Hematopoietic multipotent progenitor cell treated with erythropoietin and hydrocortisone succinate and interleukin-3 and kit ligand, for 8 days (in vitro differentiated cells): ENCODE measurements around the gene XYLT1.

ENCODE experiments used
- DNase-seq: peaks from one replicate; pipeline ENCODE4 v3.0.0-alpha.2; 2015

XYLT1 gene

GRCh38 chr16:17166095-17166494 lies 304.7 kb downstream of the XYLT1 start:
- DNase-seq: no peak

DNA sequence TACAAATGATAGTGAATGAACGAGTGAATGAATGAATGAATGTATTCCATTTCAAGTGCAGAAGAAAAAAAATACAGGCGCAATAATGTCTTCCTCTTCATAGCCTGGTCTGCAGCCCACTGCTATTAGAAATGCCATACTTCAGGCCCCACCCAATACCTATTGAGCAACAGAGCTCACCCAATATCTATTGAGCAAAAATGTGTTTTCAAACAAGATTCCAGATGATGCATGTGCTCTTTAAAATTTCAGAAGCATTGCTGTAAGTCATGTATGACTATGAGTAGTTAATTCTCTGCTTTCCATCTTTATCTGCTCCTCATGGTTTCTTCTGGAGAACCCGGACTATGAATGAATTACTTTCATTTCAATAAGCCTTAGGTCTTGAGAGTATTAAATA lies 308.2 kb downstream of the XYLT1 start:
- no peak for DNase-seq

- no peak for DNase-seq
Observed at GRCh38 chr16:17160920-17161431, 309.8 kb downstream of the XYLT1 start.

DNA sequence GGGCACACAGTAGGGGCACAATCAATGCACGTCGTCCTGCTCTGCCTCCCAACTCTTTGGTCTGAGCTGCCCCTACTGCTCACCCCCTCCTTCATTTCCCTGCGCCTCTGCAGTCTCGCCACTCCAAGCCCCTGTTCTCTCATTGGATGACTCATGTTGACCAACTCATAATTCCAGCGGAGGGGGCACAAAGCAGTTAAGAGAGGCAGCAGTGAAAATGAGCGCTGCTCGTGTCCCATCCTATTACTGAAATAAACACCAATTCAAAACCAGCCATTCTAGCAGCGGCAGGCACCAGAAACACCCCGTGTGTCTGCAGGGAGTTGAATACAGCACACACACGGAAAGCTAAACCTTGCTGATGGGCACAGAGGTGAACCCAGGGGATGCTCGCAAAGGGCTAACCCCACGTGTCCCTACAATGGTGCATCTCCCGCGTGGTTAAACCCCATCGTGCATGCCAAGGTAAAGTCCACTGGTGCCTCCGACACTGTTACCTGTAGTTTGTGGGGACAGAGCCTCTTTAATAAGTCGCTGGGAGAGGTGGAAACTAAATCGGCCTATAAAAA lies 310.4 kb downstream of the XYLT1 start:
- DNase-seq: no peak

DNA sequence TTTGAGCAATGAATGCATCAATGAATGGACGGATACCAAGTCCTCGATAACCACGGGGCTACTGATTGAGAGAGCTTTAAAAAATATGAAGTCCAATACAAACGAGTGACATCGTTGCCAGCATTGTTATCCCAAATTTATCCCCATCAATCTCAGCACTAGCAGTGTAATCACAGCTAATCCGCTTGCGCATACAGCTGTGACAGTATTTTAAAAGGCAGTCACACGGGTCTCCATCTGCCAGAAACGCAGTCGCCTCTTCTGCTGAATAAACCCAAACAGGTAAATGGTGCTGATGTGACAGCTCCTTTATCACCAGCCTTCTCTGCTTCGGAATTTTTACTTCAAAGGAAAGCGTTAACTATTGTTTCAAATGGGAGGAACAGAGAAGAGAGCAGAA lies 311.1 kb downstream of the XYLT1 start:
- DNase-seq: no peak

GRCh38 chr16:17155936-17156335 lies 314.8 kb downstream of the XYLT1 start:
- DNase-seq: no peak

DNA sequence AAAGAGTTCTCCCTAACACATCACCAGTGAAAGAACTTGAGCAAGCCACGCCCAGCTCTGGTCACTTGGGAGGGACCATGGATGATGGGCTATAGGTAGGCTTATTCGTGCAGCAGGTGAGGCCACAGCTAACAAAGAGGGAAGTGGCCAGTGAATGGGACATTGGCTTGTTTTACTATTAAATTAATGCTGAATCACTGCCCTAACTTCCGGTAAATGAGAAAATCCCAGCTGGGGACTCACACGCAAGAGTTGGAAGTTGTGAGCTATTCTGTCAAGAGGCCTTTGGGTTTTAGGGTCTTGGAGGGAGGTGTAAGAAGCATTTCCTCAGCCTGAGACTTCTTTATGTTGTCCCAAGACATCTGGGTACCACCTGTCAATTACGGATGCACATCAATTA lies 315.3 kb downstream of the XYLT1 start:
- DNase-seq: no peak

- DNase-seq: no peak
Observed at GRCh38 chr16:17154981-17155380, 315.8 kb downstream of the XYLT1 start.

DNA sequence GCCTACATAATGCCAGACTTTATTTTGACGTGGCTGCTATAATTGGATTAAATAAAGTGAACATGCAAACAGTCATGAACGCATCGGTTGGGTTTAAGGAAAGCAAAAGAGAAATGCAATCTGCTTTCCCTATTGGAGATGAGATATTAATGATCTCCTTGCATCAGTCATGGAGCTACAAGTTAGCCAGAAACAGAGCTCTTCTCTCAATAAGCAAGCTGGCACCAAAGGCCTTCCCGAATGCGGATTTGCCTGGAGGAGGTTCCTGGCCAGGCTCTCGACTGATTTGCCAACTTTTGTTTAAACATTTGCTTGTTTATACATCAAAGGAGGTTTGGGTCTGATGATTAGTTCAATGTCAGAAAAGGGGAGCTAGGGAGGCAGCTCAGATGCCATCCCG lies 318.4 kb downstream of the XYLT1 start:
- DNase-seq: no peak

- no peak for DNase-seq
Observed at GRCh38 chr16:17151335-17151734, 319.4 kb downstream of the XYLT1 start.

GRCh38 chr16:17149904-17150483 lies 320.8 kb downstream of the XYLT1 start:
- peak; percentile 9 for DNase-seq

DNA sequence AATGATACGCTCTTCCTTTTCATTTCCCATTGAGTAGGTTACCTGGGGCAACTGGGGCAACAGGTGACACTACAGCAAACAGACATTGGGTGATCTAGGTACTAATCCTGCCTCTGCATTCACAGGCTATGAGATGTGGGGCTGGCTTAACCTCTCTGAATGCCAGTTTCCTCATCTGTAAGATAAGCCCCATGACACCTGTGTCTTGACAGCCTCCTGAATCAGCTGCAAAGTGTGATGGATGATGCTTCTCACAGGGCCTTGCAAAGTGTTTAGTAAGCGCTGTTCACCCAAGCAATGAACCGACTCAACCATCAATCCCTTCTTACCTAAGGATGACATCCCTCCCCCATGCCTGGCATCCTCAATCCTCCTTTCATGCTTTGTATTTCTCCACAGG lies 322.8 kb downstream of the XYLT1 start:
- DNase-seq: no peak

DNA sequence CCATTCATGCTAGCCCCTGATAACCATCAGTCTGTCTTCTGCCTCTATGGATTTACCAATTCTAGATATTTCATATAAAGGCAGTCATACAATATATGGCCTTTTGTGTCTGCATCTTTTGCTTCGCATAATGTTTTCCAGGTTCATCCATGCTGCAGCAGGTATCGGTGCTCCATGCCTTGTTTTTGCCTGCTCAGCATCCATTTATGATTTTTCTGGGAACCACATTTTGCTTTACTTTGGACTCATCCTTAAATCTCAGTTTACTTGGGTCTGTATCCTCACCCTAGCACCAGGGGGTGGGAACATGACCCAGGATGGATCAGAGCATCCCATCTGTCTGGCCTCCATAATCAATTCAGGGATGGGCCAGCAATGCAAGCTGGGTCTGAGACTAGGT lies 325.7 kb downstream of the XYLT1 start:
- DNase-seq: no peak

GRCh38 chr16:17144431-17144830 lies 326.3 kb downstream of the XYLT1 start:
- no peak for DNase-seq

DNA sequence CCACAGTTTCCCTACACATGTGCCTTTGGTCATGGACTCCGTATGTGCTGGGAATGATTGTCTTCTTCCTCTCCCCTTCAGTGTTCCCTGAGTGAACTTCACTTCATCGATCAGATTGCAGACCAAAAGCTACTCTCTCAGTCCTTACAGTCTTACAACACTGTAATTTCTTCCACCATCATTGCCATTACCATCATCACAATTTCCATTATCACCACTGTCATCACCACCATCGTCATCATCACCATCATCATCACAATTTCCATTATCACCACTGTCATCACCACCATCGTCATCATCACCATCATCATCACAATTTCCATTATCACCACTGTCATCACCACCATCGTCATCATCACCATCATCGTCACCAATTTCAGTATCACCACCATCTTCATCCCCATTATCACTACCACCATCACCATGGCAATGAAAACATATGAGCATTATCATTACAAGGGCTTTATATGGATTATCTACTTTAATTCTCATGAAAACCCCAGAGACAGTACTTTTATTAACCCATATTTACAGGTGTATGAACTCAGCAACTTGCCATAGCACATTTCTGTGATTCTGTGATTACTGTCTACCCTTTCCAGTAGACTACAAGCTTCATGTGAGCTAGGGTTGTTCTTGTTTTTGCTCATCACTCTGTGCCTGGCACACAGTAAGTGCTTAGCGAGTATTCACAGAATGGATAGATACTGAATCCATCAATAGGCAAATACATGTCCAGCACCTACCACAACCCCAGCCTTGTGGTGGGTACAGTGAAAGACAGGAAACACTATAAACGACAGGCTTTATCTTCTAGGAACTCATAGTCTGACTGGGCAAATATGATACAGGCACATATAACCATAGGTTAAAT lies 327.0 kb downstream of the XYLT1 start:
- DNase-seq: no peak

GRCh38 chr16:17138801-17139200 lies 332.0 kb downstream of the XYLT1 start:
- no peak for DNase-seq

GRCh38 chr16:17135439-17135838 lies 335.3 kb downstream of the XYLT1 start:
- DNase-seq: no peak

GRCh38 chr16:17134586-17134985 lies 336.2 kb downstream of the XYLT1 start:
- no peak for DNase-seq

- no peak for DNase-seq
Observed at GRCh38 chr16:17133851-17134250, 336.9 kb downstream of the XYLT1 start.

DNA sequence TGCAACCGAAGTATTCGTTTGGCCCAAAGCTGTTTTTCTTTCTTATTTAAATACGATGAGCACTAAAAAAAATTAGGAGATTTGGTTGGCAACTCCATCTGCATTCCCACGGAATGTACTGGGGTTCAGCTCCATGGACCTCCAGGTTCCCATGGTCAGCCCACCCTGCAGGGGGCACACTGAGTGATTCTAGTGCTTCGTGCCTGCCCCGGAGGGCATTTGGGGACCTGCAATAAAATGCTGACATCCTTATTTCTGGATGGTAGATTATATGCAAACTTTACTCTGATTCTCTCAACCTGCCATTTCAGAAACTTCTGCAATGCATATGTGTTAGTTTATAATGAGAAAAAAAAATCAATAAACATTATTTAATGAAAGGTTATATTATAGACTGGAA lies 339.4 kb downstream of the XYLT1 start:
- DNase-seq: no peak

DNA sequence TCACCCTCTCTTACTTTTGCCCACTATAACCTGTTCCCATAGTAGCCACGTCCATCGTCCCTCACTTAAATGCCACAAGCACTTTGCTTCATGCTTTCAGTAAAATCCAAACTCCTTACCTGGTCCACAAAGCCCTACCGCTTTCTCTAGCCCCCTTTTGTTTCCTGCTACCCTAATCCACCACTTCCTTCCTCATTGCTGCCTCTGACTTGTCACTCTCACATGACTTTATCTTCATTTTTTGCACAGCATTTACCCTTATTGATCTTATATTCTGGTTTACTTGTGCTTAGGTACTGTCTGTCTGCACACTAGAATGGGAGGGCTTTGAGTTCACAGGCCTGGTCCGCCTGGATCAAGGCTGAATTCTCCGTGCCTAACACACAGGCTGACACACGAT lies 340.0 kb downstream of the XYLT1 start:
- no peak for DNase-seq

DNA sequence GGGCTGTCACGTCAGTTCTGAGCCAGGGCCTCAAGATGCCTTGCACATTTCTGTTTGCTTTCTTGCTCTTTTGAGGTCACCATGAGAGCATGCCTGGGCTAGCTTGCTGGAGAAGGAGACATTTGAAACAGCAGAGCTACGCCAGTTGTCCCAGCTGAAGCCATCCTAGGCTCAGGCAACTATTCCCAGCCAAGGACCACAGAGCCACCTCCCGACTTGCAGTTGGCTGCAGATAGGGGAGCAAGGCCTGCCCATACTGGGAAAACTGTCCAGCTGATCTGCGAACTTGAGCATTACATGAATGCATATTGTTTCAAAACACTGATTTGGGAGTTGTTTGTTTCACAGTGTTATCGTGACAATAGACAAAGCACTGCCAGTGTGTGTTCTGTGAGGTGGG lies 340.8 kb downstream of the XYLT1 start:
- DNase-seq: no peak

DNA sequence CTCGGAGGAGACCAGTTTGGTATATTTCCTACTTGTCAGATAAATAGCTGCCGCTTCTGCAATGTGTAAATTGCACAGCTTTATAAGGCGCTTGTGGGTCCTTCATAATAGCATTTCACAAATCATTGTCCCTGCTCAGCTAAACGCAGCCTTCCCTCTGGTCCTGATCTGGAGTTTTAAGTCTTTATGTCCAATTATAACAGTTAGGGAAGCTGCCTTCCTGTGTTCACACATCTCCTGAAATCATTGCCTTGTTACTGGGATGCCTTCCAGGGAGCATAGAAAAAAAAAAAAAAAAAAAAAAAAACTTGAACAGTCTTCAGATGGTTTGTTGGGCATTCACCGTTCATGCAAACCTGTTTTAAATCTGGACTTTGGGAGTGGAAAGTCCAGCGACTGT lies 342.0 kb downstream of the XYLT1 start:
- DNase-seq: no peak

DNA sequence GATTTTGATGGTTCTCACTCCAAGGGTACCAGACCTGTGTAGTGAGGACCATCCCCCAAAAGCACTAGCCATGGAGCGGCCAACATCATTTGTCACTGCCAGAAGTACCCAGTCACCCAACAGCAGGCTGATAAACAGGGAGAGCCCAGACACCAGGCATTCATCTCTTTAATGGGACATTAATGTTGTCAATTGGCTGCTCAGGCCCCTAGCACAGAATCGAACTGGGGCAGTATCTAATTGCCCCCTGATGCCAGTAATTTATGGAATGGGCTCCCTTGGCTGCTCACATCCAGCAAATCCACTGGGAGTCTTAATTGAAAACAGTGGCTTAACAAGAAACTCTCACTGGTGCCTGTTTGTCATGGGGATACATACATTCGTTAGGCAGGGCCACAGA lies 344.6 kb downstream of the XYLT1 start:
- no peak for DNase-seq
